Left lobe of liver (tissue), 2 donors: Measurements from ENCODE around the gene LRRC7. TPM values are rescaled to one million over a fixed set of nuclear protein-coding genes. Genes with fewer than 3 reads are reported as not detected.

ENCODE experiments used
- ATAC-seq: fragments of 200-7000 bp; cut with Tn5 transposase; one replicate; pipeline ENCODE4 v1.9.1; 2020; ENCODE audit warnings: mild to moderate bottlenecking, moderate library complexity
- DNase-seq: peaks from one replicate; pipeline ENCODE4 v3.0.0-alpha.2; 2020; ENCODE audit warnings: low spot score
- total RNA-seq: library from RNA; stranded (reverse); gene quantifications from one replicate; pipeline ENCODE4 v1.2.1, GENCODE V29; 2021
- donor health status: DM: no; HTN: no; CAD: no; lungs with moderate emphysema.
- donor health status: DM: no; HTN: yes; CAD: no.

Gene LRRC7
- total RNA-seq, 1 donor from 2014 or later, result 0.33 TPM

GRCh38 chr1:69587391-69587790 is 19.7 kb downstream of the LRRC7 start:
- no peak for ATAC-seq
- DNase-seq, result no peak

GRCh38 chr1:69589799-69590198 is 22.1 kb downstream of the LRRC7 start:
- no peak for ATAC-seq
- no peak for DNase-seq

- ATAC-seq, result no peak
These were observed 24.6 kb downstream of the LRRC7 start for GRCh38 chr1:69592341-69592740.

GRCh38 chr1:69595486-69595885 is 27.8 kb downstream of the LRRC7 start:
- DNase-seq (no peak), ATAC-seq (no peak)

More at GRCh38 chr1:69592341-69592740, 24.6 kb downstream of the LRRC7 start:
- no peak for DNase-seq

GRCh38 chr1:69611316-69611715 is 43.6 kb downstream of the LRRC7 start:
- no peak for ATAC-seq
- no peak for DNase-seq

- no peak for DNase-seq
- ATAC-seq, result no peak
These were observed 45.7 kb downstream of the LRRC7 start for GRCh38 chr1:69613414-69613813.

- ATAC-seq, result no peak
- no peak for DNase-seq
These were observed 71.0 kb downstream of the LRRC7 start for GRCh38 chr1:69638673-69639072.

- DNase-seq (no peak), ATAC-seq (no peak)
These were observed 71.4 kb downstream of the LRRC7 start for GRCh38 chr1:69639159-69639558.

GRCh38 chr1:69643266-69643665 is 75.5 kb downstream of the LRRC7 start:
- DNase-seq, result no peak
- ATAC-seq, result no peak

GRCh38 chr1:69645477-69645876 is 77.8 kb downstream of the LRRC7 start:
- ATAC-seq (no peak), DNase-seq (no peak)

- DNase-seq (no peak), ATAC-seq (no peak)
These were observed 80.8 kb downstream of the LRRC7 start for GRCh38 chr1:69648486-69648885.

GRCh38 chr1:69649383-69649990 is 81.8 kb downstream of the LRRC7 start:
- no peak for DNase-seq
- no peak for ATAC-seq

- DNase-seq, result no peak
- ATAC-seq, result no peak
These were observed 83.1 kb downstream of the LRRC7 start for GRCh38 chr1:69650779-69651178.

GRCh38 chr1:69651656-69652055 is 83.9 kb downstream of the LRRC7 start:
- DNase-seq (no peak), ATAC-seq (no peak)

- DNase-seq (no peak), ATAC-seq (no peak)
These were observed 90.2 kb downstream of the LRRC7 start for GRCh38 chr1:69657971-69658370.

GRCh38 chr1:69661686-69662085 is 94.0 kb downstream of the LRRC7 start:
- ATAC-seq (no peak), DNase-seq (no peak)

GRCh38 chr1:69662321-69662720 is 94.6 kb downstream of the LRRC7 start:
- DNase-seq (no peak), ATAC-seq (no peak)

GRCh38 chr1:69671363-69672010 is 103.8 kb downstream of the LRRC7 start:
- no peak for DNase-seq

GRCh38 chr1:69673321-69673720 is 105.6 kb downstream of the LRRC7 start:
- no peak for DNase-seq
- ATAC-seq, result no peak

More at GRCh38 chr1:69671363-69672010, 103.8 kb downstream of the LRRC7 start:
- no peak for ATAC-seq

- ATAC-seq (no peak), DNase-seq (no peak)
These were observed 112.2 kb downstream of the LRRC7 start for GRCh38 chr1:69679965-69680364.

- DNase-seq, result no peak
- ATAC-seq, result no peak
These were observed 118.8 kb downstream of the LRRC7 start for GRCh38 chr1:69686367-69686984.

GRCh38 chr1:69688193-69688592 is 120.5 kb downstream of the LRRC7 start:
- no peak for DNase-seq
- no peak for ATAC-seq
